ENCODE data around the gene PLEKHA6.

DNA sequence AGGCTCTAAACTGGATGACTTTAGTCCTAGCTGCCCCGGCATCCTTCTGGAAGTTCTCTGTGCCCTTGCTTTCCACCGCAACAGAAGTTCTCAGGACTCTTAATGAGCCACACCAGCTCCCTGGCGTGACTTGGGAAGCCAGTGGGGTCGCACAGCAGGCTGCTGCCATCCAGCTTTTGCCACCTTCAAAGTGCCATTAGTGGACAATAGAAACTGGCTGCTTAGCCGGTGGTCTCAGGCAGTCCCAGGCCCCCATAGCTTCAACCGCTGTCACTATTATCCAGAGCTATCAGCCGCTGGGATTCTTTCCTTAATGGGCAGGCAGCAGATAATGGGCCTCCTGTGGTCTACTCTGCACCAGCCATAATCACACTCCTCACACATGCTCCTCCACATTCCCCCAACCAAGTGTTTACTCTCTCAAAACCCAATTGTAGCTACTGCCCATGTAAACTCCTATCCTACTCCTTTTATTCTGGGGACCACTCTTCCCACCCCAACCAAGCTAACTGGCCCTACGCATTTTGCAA, 37.3 kb downstream of the PLEKHA6 start:
- TF ChIP-seq CTCF (IDR thresholded peaks at IDR 0.05) (no peak), POLR2A (IDR thresholded peaks at IDR 0.05) (no peak)

Measured in right lobe of liver (tissue), 4 donors.